ENCODE results near the gene ATRNL1.

DNA sequence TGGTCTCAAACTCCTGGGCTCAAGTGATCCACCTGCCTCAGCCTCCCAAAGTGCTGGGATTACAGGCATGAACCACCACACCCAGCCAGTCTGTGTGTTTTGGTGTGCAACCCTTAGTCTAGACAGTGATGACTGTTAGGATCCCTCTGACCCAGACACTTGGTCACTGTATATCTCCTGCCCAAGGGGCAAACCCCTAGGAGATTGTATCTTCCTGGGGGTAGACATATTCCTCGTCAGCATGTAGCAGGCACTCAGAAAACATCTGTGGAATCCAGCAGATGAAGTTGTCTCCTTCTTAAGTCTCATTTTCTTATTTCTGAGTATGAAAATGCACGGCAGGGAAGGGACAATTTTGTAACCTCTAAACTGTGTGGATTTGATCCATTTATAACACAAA is 887.3 kb downstream of the ATRNL1 start:
- TF ChIP-seq CTCF (IDR thresholded peaks at IDR 0.05) = no peak
- TF ChIP-seq EZH2 (IDR thresholded peaks at IDR 0.05) = no peak
- TF ChIP-seq EZH2phosphoT487 (IDR thresholded peaks at IDR 0.05) = no peak
